GM12872 (cell line): ENCODE measurements around the gene RIMKLB.

Experiments
- TF ChIP-seq, protein P1 (sequence below): IDR thresholded peaks from 3 replicates; pipeline ENCODE4 v1.5.1; 2011; ENCODE audit warnings: low read depth, mild to moderate bottlenecking, low read length, moderate library complexity; ENCODE audit not compliant: insufficient read depth

RIMKLB gene

DNA sequence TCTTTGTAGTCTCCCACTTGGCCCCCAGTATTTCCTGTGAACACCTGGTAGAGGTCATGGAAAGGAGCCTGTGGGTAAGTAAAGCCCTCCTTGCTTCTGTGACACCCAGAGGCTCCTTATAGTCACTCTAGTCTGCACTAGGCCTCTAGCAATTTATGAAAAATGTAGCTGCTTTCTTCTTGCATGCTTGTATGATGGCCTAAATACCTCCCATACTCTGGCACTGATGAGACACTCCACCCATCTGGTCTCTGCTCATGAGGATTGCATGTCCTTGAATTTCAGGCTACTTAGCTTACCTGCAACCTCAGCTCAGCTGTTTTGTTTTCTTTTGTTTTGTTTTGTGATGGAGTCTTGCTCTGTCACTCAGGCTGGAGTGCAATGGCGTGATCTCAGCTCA, 120.1 kb downstream of the RIMKLB start:
- TF ChIP-seq, protein P1, sequence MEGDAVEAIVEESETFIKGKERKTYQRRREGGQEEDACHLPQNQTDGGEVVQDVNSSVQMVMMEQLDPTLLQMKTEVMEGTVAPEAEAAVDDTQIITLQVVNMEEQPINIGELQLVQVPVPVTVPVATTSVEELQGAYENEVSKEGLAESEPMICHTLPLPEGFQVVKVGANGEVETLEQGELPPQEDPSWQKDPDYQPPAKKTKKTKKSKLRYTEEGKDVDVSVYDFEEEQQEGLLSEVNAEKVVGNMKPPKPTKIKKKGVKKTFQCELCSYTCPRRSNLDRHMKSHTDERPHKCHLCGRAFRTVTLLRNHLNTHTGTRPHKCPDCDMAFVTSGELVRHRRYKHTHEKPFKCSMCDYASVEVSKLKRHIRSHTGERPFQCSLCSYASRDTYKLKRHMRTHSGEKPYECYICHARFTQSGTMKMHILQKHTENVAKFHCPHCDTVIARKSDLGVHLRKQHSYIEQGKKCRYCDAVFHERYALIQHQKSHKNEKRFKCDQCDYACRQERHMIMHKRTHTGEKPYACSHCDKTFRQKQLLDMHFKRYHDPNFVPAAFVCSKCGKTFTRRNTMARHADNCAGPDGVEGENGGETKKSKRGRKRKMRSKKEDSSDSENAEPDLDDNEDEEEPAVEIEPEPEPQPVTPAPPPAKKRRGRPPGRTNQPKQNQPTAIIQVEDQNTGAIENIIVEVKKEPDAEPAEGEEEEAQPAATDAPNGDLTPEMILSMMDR = no peak

DNA sequence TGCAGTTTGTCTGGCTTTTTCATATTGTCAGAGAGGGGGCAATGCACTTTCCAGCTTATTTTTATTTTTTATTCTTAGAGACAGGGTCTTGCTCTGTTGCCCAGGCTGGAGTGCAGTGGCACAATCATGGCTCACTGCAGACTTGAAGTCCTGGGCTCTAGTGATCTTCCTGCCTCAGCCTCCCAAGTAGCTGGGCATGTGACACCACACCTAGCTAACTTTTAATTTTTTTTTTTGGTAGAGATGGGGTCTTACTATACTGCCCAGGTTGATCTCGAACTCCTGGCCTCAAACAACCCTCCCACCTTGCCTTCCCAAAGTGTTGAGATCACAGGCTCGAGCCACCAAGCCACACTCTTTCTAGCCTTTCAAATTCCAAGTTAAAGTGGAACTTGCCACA, 120.7 kb downstream of the RIMKLB start:
- TF ChIP-seq, protein P1 = no peak

DNA sequence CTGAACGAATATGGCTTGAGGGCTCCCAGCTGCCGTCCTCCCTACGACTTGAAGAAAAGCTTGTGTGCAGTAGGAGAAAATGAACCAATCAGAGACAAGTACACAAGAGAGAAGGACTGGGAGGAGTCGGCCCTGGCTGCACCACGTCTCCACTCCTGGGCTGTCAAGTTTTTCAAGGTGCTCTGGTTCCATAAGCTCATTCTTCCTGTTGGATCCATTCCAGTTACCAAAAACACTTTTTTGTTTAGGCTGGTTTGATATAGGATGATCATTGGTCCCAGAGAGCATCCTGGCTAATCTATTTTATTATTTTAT, 121.8 kb downstream of the RIMKLB start:
- TF ChIP-seq, protein P1 = no peak

DNA sequence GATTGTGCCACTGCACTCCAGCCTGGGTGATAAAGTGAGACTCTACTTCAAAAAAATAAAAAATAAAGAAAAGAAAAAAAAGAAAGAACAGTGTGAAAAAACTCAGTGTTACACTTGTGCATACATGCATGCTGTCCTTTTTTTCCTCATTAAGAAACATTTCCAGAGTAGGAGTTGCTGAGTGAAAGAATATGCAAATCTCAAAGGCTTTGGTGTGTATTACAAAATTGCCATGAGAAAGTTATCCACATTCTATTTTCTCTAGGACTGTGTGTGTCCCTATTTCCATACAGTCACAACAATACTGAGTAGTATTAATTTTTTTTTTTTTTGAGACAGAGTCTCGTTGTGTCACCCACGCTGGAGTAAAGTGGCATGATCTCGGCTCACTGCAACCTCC, 123.8 kb downstream of the RIMKLB start:
- TF ChIP-seq, protein P1 = no peak

DNA sequence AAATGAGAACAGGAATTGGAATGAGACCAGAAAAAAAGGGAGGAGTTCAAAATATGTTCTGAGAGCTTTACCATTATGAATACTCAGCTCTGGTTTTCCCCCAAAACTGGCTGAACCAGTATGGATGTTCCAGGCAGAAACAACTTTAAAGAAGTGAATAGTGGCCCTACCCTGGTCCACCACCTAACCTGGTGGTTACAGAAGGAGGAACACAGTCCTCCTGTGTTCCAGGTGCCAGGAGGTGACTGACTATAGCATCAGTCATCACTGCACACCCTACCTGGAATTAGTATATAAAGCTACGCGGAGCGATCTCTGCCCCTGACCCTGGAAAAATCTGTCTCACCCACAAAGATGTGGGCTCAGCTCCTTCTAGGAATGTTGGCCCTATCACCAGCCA, 124.5 kb downstream of the RIMKLB start, which contains the start of gene A2ML1:
Gene A2ML1, plus strand, starts transcription at position 324 of the 400 bp plus-strand sequence. Its CDS starts 31 bp downstream, at position 355.
- TF ChIP-seq, protein P1 = no peak

DNA sequence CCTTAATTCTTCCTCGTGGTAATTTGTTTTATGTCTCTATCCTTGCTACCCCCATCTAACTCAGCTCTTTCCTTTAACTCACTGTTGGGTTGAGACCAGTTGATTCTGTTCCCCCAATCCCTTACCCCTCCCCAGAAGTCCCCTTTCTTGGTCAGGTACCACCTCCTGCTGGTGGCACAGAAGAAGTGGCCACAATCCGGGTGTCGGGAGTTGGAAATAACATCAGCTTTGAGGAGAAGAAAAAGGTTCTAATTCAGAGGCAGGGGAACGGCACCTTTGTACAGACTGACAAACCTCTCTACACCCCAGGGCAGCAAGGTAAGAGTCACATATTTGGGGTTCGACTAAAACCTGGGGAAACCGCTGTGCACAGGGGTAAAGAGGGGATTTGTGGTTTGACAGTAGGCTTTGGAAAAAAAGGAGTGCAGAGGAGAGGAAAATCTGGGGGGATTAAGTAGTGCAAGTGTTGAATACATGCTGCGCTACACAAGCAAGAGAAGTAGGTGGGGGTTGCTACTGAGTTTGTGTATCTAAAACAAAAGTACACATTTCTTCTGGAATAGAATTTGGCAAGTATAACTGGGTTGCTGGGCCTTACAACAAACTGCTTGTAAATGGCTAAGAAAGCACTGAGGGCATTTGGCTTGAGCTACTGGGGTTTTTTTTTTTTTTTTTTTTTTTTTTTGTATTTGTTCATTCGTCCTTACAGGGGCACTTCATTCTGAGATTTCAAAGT, 125.9 kb downstream of the RIMKLB start:
- TF ChIP-seq, protein P1 = peak; percentile 43

DNA sequence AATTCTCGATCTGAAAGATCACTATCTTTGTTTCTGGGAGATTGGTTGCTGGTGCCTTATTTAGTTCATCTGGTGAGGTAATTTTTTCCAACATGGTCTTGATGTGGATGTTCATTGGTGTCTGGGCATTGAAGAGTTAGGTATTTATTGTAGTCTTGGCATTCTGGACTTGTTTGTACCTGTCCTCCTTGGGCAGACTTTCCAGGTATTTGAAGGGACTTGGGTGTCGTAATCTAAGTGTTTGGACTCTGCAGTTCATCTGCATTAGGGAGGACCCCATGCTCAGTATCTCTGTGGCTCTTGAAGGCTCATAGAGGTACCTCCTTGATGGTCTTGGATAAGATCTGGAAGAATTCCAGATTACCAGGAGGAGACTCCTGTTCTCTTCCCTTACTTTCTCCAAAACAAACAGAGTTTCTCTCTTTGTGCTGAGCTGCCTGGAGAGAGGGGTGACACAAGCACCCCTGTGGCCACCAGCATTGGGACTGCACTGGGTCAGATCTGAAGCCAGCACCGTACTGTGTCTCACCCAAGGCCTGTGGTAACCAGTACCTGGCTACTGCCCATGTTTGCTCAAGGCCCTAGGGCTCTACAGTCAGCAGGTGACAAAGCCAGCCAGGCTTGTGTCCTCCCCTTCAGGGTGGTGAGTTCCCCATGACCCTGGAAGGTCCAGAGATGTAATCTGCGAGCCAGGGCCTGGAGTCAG, 129.9 kb downstream of the RIMKLB start:
- TF ChIP-seq, protein P1 = no peak
